HEK293T (cell line): ENCODE data around the gene TACC2.

ENCODE experiments used
- CTCF ChIA-PET: fragments of 350-600 bp; formaldehyde crosslinking; extraction: SDS; loops from one replicate; lab custom pipeline; 2021; ENCODE audit warnings: antibody characterized with exemption, inconsistent platforms; lab: Yijun Ruan, JAX
- POLR2A ChIA-PET: fragments of 350-600 bp; formaldehyde crosslinking; extraction: SDS; loops from one replicate; lab custom pipeline; 2020; ENCODE audit warnings: antibody characterized with exemption, inconsistent platforms; lab: Yijun Ruan, JAX
- DNase-seq: peaks from one replicate; pipeline ENCODE4 v3.0.0; 2012; ENCODE audit warnings: mixed read lengths; ENCODE audit errors: extremely low spot score
- ARNT ChIP-seq: fragments of 450-650 bp; IDR thresholded peaks from 2 replicates; pipeline ENCODE4 v1.6.1; 2017; ENCODE audit warnings: mild to moderate bottlenecking
- BHLHE40 ChIP-seq: fragments of 450-650 bp; IDR thresholded peaks from 2 replicates; pipeline ENCODE4 v1.6.1; 2016; ENCODE audit warnings: mild to moderate bottlenecking, moderate library complexity, borderline replicate concordance
- CTBP1 ChIP-seq: fragments of 450-650 bp; IDR thresholded peaks from 2 replicates; pipeline ENCODE4 v1.6.1; 2016; ENCODE audit warnings: borderline replicate concordance
- ELF4 ChIP-seq: fragments of 450-650 bp; IDR thresholded peaks from 2 replicates; pipeline ENCODE4 v1.6.1; 2017; ENCODE audit warnings: antibody characterized with exemption
- FOXA1 ChIP-seq: fragments of 450-650 bp; IDR thresholded peaks from 2 replicates; pipeline ENCODE4 v1.6.1; 2016; ENCODE audit warnings: mild to moderate bottlenecking
- FOXK2 ChIP-seq: fragments of 450-650 bp; IDR thresholded peaks from 2 replicates; pipeline ENCODE4 v1.6.1; 2016; ENCODE audit warnings: mild to moderate bottlenecking
- FOXM1 ChIP-seq: fragments of 450-650 bp; IDR thresholded peaks from 2 replicates; pipeline ENCODE4 v1.6.1; 2017; ENCODE audit warnings: mild to moderate bottlenecking, borderline replicate concordance
- HDGF ChIP-seq: fragments of 450-650 bp; IDR thresholded peaks from 2 replicates; pipeline ENCODE4 v1.6.1; 2017; ENCODE audit warnings: antibody characterized with exemption, borderline replicate concordance
- L3MBTL2 ChIP-seq: fragments of 450-650 bp; conservative IDR thresholded peaks from 2 replicates; pipeline ENCODE4 v1.6.1; 2016; ENCODE audit warnings: mild to moderate bottlenecking
- LEF1 ChIP-seq: fragments of 450-650 bp; IDR thresholded peaks from 2 replicates; pipeline ENCODE4 v1.6.1; 2017; ENCODE audit warnings: mild to moderate bottlenecking, borderline replicate concordance
- NFRKB ChIP-seq: fragments of 450-650 bp; IDR thresholded peaks from 2 replicates; pipeline ENCODE4 v1.6.1; 2016; ENCODE audit warnings: mild to moderate bottlenecking, moderate library complexity
- PKNOX1 ChIP-seq: fragments of 450-650 bp; IDR thresholded peaks from 2 replicates; pipeline ENCODE4 v1.6.1; 2016
- SP1 ChIP-seq: fragments of 450-650 bp; IDR thresholded peaks from 2 replicates; pipeline ENCODE4 v1.6.1; 2017
- SUZ12 ChIP-seq: fragments of 450-650 bp; IDR thresholded peaks from 2 replicates; pipeline ENCODE4 v1.6.1; 2016; ENCODE audit warnings: mild to moderate bottlenecking
- TARDBP ChIP-seq: fragments of 450-650 bp; IDR thresholded peaks from 2 replicates; pipeline ENCODE4 v1.6.1; 2016
- ZNF384 ChIP-seq: fragments of 450-650 bp; IDR thresholded peaks from 2 replicates; pipeline ENCODE4 v1.6.1; 2016

TACC2 gene

GRCh38 chr10:122276611-122277208, 287.7 kb downstream of the TACC2 start:
- TF ChIP-seq PKNOX1 = peak; percentile 17; the same call in 1 of the 2 replicates
- no peak for TF ChIP-seq NFRKB
- CTCF ChIA-PET = interaction anchor here (0.6 to 2.3 kb wide), 3 partner anchors 9 to 29 kb away, joined by 3 to 6 read pairs (median 3); no protein-coding TSS in a partner anchor
- no peak for DNase-seq
- POLR2A ChIA-PET = no interaction called here

GRCh38 chr10:122277526-122278136, 288.7 kb downstream of the TACC2 start:
- DNase-seq = no peak
- no peak for TF ChIP-seq FOXM1
- TF ChIP-seq ARNT = no peak
- no peak for TF ChIP-seq PKNOX1
- TF ChIP-seq ELF4 = no peak
- TF ChIP-seq TARDBP = no peak
- no peak for TF ChIP-seq CTBP1
- no peak for TF ChIP-seq LEF1
- TF ChIP-seq ZNF384 = no peak
- no peak for TF ChIP-seq HDGF
- no peak for TF ChIP-seq BHLHE40
- no peak for TF ChIP-seq SP1
- no peak for TF ChIP-seq FOXK2
- TF ChIP-seq NFRKB = no peak
- no peak for TF ChIP-seq FOXA1
- TF ChIP-seq L3MBTL2 = no peak
- no peak for TF ChIP-seq SUZ12
- POLR2A ChIA-PET = no interaction called here
- CTCF ChIA-PET = interaction anchor here (0.6 to 2.3 kb wide), 3 partner anchors 9 to 30 kb away, joined by 3 to 6 read pairs (median 4); no protein-coding TSS in a partner anchor

- DNase-seq = peak; percentile 81
- ChIA-PET CTCF (interaction anchor here (0.6 to 2.1 kb wide), 8 partner anchors 9 to 373 kb away, joined by 3 to 9 read pairs (median 6); partner anchors contain the start of gene BTBD16), POLR2A (no interaction called here)
- TF ChIP-seq ELF4 = no peak
- no peak for TF ChIP-seq PKNOX1
- TF ChIP-seq SP1 = no peak
- TF ChIP-seq LEF1 = no peak
- TF ChIP-seq FOXK2 = no peak
- TF ChIP-seq L3MBTL2 = no peak
- no peak for TF ChIP-seq FOXM1
- no peak for TF ChIP-seq FOXA1
- no peak for TF ChIP-seq BHLHE40
- TF ChIP-seq NFRKB = no peak
- TF ChIP-seq ARNT = no peak
- no peak for TF ChIP-seq CTBP1
These were observed 290.8 kb downstream of the TACC2 start for GRCh38 chr10:122279725-122280141.

GRCh38 chr10:122280156-122280555, 291.2 kb downstream of the TACC2 start:
- no peak for DNase-seq
- ChIA-PET POLR2A (no interaction called here), CTCF (interaction anchor here (0.6 to 2.1 kb wide), 8 partner anchors 10 to 373 kb away, joined by 3 to 9 read pairs (median 6); partner anchors contain the start of gene BTBD16)
- TF ChIP-seq ARNT (no peak), FOXM1 (no peak), ZNF384 (no peak)

GRCh38 chr10:122281018-122281626, 292.2 kb downstream of the TACC2 start:
- ChIA-PET CTCF (no interaction called here), POLR2A (no interaction called here)
- DNase-seq = no peak
- TF ChIP-seq SP1 = no peak
- no peak for TF ChIP-seq ELF4
- TF ChIP-seq PKNOX1 = no peak
- no peak for TF ChIP-seq LEF1
- TF ChIP-seq NFRKB = no peak
- TF ChIP-seq FOXK2 = no peak
- TF ChIP-seq SUZ12 = no peak
- TF ChIP-seq L3MBTL2 = no peak
- no peak for TF ChIP-seq BHLHE40
- no peak for TF ChIP-seq FOXA1
